A673 (cell line): Measurements from ENCODE around the gene NQO2. TPM values are rescaled to one million over a fixed set of nuclear protein-coding genes. Genes with fewer than 3 reads are reported as not detected.

ENCODE experiments used
- BruUV-seq: library from RNA; stranded (reverse); fragments of 400-500 nt; replicated peaks from 2 replicates; lab custom pipeline; 2021; lab: Mats Ljungman, UMichigan
- CTCF ChIA-PET: fragments of 300-600 bp; sonication (Branson Sonifier 250); formaldehyde crosslinking; loops from one replicate; lab custom pipeline; 2022; ENCODE audit warnings: antibody characterized with exemption; lab: Charles Lee
- POLR2A ChIA-PET: fragments of 300-600 bp; sonication (Branson Sonifier 250); formaldehyde crosslinking; loops from one replicate; lab custom pipeline; 2022; ENCODE audit warnings: antibody characterized with exemption; ENCODE audit not compliant: low non-redundant PET; lab: Charles Lee
- DNase-seq: peaks from one replicate; pipeline ENCODE4 v3.0.0-alpha.2; 2015; ENCODE audit warnings: low spot score
- H3K27ac ChIP-seq: fragments of 200-600 bp; sonication (generic); 2 replicates; pipeline ENCODE4 v1.5.1; 2016; ENCODE audit warnings: mixed run types, low read depth, mild to moderate bottlenecking, mixed read lengths, antibody characterized with exemption, low read length; ENCODE audit not compliant: poor library complexity, severe bottlenecking
- H3K27me3 ChIP-seq: fragments of 200-600 bp; sonication (generic); replicated peaks from 2 replicates; pipeline ENCODE4 v1.6.1; 2017; ENCODE audit warnings: mixed run types, low read depth, mild to moderate bottlenecking, mixed read lengths, antibody characterized with exemption, low read length; ENCODE audit not compliant: insufficient read depth, poor library complexity
- H3K36me3 ChIP-seq: fragments of 200-600 bp; sonication (generic); 2 replicates; pipeline ENCODE4 v1.6.1; 2016; ENCODE audit warnings: mixed run types, mild to moderate bottlenecking, mixed read lengths, antibody characterized with exemption, low read length; ENCODE audit not compliant: insufficient read depth, poor library complexity, severe bottlenecking
- H3K4me1 ChIP-seq: fragments of 200-600 bp; sonication (generic); 2 replicates; pipeline ENCODE4 v1.6.1; 2017; ENCODE audit warnings: mixed run types, mild to moderate bottlenecking, mixed read lengths, antibody characterized with exemption, low read length; ENCODE audit not compliant: insufficient read depth, poor library complexity, severe bottlenecking
- H3K4me3 ChIP-seq: fragments of 200-600 bp; sonication (generic); 2 replicates; pipeline ENCODE4 v1.5.1; 2016; ENCODE audit warnings: low read depth, mixed run types, mild to moderate bottlenecking, mixed read lengths, low read length; ENCODE audit not compliant: poor library complexity, severe bottlenecking
- H3K9me3 ChIP-seq: fragments of 200-600 bp; sonication (generic); 2 replicates; pipeline ENCODE4 v1.6.1; 2016; ENCODE audit warnings: mixed run types, low read depth, mild to moderate bottlenecking, mixed read lengths, antibody characterized with exemption, low read length; ENCODE audit not compliant: poor library complexity, severe bottlenecking
- EZH2 ChIP-seq: fragments of 200-600 bp; sonication (generic); IDR thresholded peaks from 2 replicates; pipeline ENCODE4 v1.6.1; 2017; ENCODE audit warnings: borderline replicate concordance, low read depth, mild to moderate bottlenecking, mixed read lengths, antibody characterized with exemption, low read length; ENCODE audit not compliant: poor library complexity, severe bottlenecking
- intact Hi-C: fragments of 100-400 bp; cut with micrococcal nuclease; formaldehyde crosslinking; loops from one replicate; pipeline ENCODE4 v1.10.0; 2022; ENCODE audit not compliant: unreplicated experiment
- total RNA-seq: library from RNA; stranded (reverse); gene quantifications from 2 replicates; pipeline ENCODE4 v1.2.3, GENCODE V29; 2021
- TF ChIP-seq, protein P1 (sequence below): fragments of 300-800, 200-600 bp; sonication (generic); conservative IDR thresholded peaks from 2 replicates; pipeline ENCODE4 v1.5.1; 2017; ENCODE audit warnings: low read depth, mild to moderate bottlenecking, antibody characterized with exemption, low read length, moderate library complexity, mixed read lengths

NQO2 gene
- total RNA-seq, 1 experiment from 2014 or later, result 97.3 TPM

DNA sequence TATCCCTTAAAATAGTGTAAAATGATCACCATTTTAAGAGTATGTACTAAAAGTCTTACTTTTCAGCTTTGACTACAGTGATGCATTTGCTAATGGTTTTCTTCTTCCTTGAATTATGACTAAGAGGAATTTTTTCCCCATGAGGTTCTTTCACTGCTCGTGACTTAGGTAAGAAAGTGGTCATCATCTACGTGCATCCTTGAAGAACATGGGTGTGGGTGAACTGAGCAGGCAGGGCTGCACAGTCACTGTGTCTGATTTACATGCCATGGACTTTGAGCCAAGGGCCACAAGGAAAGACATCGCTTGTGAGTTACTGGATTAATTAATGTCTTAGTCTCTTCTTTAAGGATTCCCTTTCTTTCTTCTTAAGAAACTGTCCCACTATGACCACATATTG is 33.3 kb downstream of the NQO2 start:
- POLR2A ChIA-PET, result no interaction called here
- DNase-seq, result no peak
- intact Hi-C loops, result no loop called here
- no peak for TF ChIP-seq EZH2
- TF ChIP-seq, protein P1, sequence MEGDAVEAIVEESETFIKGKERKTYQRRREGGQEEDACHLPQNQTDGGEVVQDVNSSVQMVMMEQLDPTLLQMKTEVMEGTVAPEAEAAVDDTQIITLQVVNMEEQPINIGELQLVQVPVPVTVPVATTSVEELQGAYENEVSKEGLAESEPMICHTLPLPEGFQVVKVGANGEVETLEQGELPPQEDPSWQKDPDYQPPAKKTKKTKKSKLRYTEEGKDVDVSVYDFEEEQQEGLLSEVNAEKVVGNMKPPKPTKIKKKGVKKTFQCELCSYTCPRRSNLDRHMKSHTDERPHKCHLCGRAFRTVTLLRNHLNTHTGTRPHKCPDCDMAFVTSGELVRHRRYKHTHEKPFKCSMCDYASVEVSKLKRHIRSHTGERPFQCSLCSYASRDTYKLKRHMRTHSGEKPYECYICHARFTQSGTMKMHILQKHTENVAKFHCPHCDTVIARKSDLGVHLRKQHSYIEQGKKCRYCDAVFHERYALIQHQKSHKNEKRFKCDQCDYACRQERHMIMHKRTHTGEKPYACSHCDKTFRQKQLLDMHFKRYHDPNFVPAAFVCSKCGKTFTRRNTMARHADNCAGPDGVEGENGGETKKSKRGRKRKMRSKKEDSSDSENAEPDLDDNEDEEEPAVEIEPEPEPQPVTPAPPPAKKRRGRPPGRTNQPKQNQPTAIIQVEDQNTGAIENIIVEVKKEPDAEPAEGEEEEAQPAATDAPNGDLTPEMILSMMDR, result no peak
- Histone ChIP-seq H3K4me3 (no peak overlapping the region), H3K27me3 (no peaks in the 10 kb centered on the region), H3K36me3 (no peaks in the 10 kb centered on the region), H3K4me1 (no peaks in the 10 kb centered on the region), H3K27ac (no peak overlapping the region), H3K9me3 (no peaks in the 10 kb centered on the region)
- BruUV-seq, result no TSS peak
- CTCF ChIA-PET, result no interaction called here

DNA sequence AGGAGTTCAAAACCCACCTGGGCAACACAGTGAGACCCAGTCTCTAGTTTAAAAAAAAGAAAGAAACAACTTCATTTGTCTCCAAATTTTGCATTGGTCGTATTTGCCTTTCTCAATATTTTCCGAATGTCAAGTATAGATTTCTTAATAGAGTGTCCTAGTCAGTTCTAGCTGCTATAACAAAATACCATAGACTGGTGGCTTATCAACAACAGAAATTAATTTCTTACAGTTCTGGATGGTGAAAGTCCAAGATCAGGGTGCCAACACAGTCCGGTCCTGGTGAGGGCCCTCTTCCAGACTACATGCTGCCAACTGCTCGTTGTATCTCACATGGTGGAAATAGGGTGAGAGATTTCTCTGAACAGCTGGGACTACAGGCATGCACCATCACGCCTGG is 34.0 kb downstream of the NQO2 start:
- no TSS peak for BruUV-seq

DNA sequence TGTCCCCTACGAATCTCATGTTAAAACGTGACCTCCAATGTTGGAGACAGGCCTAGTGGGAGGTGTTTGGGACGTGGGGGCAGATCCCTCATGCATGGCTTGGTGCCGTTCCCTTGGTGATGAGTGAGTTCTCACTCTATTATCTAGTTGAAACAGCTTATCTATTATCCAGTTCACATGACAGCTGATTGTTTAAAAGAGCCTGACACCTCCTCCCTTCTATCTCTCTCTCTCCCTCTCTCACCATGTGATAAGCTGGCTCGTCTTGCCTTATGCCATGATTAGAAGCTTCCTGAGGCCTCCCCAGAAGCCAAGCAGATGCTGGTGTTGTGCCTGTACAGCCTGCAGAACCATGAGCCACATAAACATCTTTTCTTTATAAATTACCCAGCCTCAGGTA is 35.7 kb downstream of the NQO2 start:
- H3K4me3 ChIP-seq, result no peak overlapping the region
- H3K36me3 ChIP-seq, result no peaks in the 10 kb centered on the region
- DNase-seq, result no peak
- H3K27ac ChIP-seq, result no peak overlapping the region
- intact Hi-C loops, result no loop called here
- H3K4me1 ChIP-seq, result peaks cover 5% of the 10 kb centered on the region
- POLR2A ChIA-PET, result no interaction called here
- H3K9me3 ChIP-seq, result no peaks in the 10 kb centered on the region
- no peaks in the 10 kb centered on the region for H3K27me3 ChIP-seq
- CTCF ChIA-PET, result no interaction called here
- TF ChIP-seq EZH2, result no peak
- TF ChIP-seq, protein P1, result no peak
- BruUV-seq, result no TSS peak

More for the DNA sequence above, 34.0 kb downstream of the NQO2 start:
- Histone ChIP-seq H3K36me3 (no peaks in the 10 kb centered on the region), H3K4me1 (no peaks in the 10 kb centered on the region), H3K9me3 (no peaks in the 10 kb centered on the region), H3K27me3 (no peaks in the 10 kb centered on the region), H3K27ac (no peak overlapping the region), H3K4me3 (no peak overlapping the region)
- no peak for DNase-seq
- TF ChIP-seq EZH2, result no peak
- TF ChIP-seq, protein P1, result no peak
- intact Hi-C loops, result no loop called here
- POLR2A ChIA-PET, result no interaction called here
- CTCF ChIA-PET, result no interaction called here
